Measurements from ENCODE around the gene FAS.

FAS gene

GRCh38 chr10:89035461-89035860 is 44.9 kb downstream of the FAS start:
- no peak for DNase-seq (ENCODE audit: low spot score)

GRCh38 chr10:89037096-89037495 is 46.5 kb downstream of the FAS start:
- DNase-seq (ENCODE audit: low spot score) = peak; percentile 34

GRCh38 chr10:89042562-89042961 is 52.0 kb downstream of the FAS start:
- no peak for DNase-seq (ENCODE audit: low spot score)

- no peak for DNase-seq (ENCODE audit: low spot score)
Observed at GRCh38 chr10:89043052-89043451, 52.5 kb downstream of the FAS start.

- DNase-seq (ENCODE audit: low spot score) = no peak
Observed at GRCh38 chr10:89047397-89047796, 56.8 kb downstream of the FAS start.

- no peak for DNase-seq (ENCODE audit: low spot score)
Observed at GRCh38 chr10:89051593-89051992, 61.0 kb downstream of the FAS start.

- no peak for DNase-seq (ENCODE audit: low spot score)
Observed at GRCh38 chr10:89053555-89053954, 63.0 kb downstream of the FAS start.

GRCh38 chr10:89055159-89055558 is 64.6 kb downstream of the FAS start:
- DNase-seq (ENCODE audit: low spot score) = no peak

GRCh38 chr10:89062861-89063260 is 72.3 kb downstream of the FAS start:
- DNase-seq (ENCODE audit: low spot score) = no peak

GRCh38 chr10:89063465-89063864 is 72.9 kb downstream of the FAS start:
- no peak for DNase-seq (ENCODE audit: low spot score)

GRCh38 chr10:89064748-89065147 is 74.2 kb downstream of the FAS start:
- peak; percentile 27 for DNase-seq (ENCODE audit: low spot score)

All from pons (tissue), 1 donor.